LNCAP (cell line): ENCODE results near the gene AGPS.

Source experiments
- TF ChIP-seq, protein P1 (sequence below): fragments of 450-650 bp; IDR thresholded peaks from 2 replicates; pipeline ENCODE4 v1.5.1; 2017; ENCODE audit warnings: mild to moderate bottlenecking

The AGPS gene

DNA sequence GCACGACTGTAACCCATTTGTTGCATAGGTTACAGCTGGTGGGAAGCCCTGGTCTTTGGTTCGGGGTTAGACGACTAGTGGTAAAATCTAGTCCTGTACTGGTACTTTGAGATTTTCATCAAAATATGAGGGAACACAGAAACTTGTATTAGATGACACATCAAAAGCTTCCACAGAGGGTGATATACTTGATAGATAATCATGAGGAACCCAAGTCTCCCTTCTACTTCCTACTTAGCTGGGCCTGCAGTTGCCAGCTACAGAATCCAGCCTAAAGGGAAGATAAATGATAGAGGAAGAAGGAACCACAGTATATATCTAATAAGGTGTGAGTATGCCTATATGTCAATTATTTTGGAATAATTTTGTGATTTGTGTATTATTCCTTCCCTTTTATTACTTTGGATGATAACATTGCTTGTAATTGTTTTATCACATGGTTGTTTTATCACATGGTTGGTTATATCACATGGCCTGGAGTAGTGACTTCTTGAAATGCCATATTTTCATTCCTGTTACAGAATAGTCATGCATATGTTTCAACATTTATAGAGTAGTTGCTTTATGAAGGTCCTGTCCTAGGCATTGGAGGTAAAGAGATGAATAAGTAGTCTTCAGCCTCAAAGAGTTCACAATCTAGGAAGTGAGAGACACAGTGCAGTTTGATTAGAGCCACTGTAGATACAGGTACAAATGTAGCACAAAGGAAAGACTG, 2.9 kb downstream of the AGPS start:
- TF ChIP-seq, protein P1, sequence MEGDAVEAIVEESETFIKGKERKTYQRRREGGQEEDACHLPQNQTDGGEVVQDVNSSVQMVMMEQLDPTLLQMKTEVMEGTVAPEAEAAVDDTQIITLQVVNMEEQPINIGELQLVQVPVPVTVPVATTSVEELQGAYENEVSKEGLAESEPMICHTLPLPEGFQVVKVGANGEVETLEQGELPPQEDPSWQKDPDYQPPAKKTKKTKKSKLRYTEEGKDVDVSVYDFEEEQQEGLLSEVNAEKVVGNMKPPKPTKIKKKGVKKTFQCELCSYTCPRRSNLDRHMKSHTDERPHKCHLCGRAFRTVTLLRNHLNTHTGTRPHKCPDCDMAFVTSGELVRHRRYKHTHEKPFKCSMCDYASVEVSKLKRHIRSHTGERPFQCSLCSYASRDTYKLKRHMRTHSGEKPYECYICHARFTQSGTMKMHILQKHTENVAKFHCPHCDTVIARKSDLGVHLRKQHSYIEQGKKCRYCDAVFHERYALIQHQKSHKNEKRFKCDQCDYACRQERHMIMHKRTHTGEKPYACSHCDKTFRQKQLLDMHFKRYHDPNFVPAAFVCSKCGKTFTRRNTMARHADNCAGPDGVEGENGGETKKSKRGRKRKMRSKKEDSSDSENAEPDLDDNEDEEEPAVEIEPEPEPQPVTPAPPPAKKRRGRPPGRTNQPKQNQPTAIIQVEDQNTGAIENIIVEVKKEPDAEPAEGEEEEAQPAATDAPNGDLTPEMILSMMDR, result no peak

DNA sequence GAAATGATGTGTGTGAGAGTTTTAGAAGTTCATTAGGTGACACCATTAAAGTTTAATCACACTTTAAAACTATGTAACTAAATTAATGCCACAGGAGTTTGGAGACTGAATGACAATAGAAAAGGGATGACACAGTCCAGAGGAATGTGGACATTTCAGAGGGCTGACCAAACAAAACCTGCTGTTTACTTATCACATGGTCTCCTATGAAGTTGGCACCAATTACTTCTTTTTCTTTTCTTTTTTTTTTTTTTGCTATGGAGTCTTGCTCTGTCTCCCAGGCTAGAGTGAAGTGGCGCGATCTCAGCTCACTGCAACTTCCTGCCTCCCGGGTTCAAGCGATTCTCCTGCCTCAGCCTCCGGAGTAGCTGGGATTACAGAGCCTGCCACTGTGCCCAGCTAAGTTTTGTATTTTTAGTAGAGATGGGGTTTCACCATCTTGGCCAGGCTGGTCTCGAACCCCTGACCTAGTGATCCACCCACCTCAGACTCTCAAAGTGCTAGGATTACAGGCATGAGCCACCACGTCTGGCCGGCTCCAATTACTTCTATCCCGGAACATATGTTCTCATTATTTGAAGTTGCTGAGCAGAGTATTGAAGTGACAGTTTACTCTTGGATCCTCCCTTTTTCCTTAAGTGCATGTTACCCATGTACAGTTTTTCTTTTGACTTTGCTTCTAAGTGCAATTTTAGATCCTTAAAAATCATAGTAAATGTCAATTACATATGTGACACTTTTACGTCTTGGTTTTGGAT, 4.3 kb downstream of the AGPS start:
- TF ChIP-seq, protein P1, result no peak

DNA sequence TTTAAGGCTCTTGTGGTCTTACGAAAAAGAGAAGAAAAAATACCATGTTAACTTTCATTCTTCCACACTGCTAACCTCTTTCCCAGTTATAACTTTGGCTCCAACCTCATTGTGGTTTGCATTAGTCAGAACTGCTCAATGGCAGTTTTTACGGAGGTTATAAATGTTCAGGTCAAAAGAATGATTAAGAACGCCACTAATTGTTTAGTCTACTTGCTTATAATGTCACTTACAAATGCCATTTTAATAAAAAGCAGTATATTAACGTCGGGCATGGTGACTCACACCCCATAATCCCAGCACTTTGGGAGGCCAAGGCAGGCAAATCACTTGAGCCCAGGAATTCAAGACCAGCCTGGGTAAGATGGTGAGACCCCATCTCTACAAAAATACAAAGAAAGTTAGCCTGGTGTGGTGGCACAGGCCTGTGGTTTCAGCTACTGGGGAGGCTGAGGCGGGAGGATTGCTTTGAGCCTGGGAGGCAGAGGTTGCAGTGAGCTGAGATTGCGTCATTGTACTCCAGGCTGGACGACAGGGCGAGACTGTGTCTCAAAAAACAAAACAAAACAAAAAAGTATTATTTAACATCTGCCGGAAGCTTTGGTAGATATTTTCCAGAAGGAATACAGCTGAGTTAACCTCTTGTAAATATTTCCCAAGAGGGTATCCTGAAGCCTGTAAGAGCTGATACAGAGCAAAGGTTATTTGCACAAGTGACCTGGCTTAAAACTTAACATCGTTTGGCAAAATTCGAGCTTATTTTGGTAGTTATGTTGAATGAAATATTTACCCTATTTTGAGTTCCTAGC, 5.1 kb downstream of the AGPS start:
- TF ChIP-seq, protein P1, result no peak

DNA sequence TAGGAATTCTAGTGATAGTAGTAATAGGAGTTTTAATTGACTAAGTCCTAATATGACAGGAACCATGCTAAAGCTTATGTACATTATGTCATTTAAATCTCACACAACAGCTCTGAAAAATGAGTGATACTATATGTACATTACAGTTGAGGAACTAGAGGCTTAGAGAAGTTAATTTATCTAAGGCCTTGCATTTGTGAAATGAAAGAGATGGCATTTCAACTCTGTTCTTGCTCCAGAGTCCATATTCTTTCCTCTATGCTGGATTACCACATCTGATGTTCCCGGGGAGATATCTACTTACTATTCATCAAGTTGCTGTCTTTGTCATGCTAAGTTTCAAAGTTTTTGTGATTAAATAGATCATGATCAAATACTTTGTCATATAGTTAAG, 5.7 kb downstream of the AGPS start:
- TF ChIP-seq, protein P1, result no peak

DNA sequence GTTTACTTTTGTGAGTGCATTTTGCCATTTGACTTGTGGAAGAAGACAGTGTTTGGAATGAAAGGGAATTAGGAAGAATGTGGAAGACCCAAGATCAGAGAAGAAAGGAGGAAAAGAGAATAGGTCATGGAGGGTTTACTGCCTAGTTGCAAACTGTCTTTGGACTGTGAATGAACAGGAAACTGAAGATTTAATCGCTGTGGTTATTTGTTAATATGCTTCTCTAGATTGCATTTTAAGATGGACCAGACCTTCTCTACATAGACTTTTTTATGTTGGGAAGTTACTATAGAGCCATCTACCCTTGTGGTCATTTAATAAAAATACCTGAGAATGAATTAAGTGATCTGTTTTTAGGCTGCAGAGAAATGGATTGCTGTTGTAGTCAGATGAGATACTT, 6.2 kb downstream of the AGPS start:
- TF ChIP-seq, protein P1, result no peak

DNA sequence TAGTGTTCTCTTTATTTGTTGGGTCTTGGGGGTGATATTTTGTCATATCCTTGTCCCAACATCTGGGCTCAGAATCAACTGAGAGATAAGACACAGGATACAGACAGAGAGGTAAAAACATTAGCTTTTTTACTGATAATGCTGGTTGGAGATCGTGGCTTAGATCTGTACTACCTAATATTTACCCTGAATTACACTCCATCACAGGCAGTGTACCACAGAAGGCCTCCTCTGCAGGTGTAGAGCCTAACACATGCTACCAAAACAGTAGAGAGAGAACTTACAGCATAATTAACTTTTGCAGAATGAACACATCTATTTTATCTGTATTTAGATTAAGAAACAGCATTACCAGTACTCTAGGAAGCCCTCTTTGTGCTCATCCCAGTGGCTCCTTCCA, 6.8 kb downstream of the AGPS start:
- TF ChIP-seq, protein P1, result no peak

DNA sequence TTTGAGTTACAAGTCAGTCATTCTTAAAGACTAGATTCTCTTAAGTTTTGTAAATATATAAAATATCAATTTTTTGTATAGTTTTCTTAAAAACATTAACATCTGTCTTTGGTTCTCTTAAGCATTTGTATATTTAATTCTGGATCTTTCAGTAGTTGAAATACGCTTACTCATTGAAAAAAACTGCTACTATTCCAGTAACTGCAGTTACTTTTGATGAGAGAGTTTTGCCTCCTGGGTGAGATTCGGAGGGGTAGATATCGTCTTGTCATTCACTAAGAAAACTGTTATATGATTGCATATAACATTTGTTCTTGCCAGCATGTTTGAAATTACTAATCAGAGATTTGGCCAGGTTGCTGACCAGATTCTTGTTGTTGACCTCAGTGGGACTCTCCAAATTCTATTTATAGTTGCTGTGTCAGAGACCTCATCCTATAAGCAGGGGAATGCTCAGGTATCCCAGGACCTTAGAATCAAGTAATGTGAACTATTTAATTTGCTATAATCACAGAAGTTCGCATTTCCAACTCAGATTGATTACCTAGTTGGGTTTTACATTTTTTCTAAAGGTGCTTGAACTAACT, 7.9 kb downstream of the AGPS start:
- TF ChIP-seq, protein P1, result no peak
